Measurements from ENCODE around the gene ZNF343.

Gene ZNF343

DNA sequence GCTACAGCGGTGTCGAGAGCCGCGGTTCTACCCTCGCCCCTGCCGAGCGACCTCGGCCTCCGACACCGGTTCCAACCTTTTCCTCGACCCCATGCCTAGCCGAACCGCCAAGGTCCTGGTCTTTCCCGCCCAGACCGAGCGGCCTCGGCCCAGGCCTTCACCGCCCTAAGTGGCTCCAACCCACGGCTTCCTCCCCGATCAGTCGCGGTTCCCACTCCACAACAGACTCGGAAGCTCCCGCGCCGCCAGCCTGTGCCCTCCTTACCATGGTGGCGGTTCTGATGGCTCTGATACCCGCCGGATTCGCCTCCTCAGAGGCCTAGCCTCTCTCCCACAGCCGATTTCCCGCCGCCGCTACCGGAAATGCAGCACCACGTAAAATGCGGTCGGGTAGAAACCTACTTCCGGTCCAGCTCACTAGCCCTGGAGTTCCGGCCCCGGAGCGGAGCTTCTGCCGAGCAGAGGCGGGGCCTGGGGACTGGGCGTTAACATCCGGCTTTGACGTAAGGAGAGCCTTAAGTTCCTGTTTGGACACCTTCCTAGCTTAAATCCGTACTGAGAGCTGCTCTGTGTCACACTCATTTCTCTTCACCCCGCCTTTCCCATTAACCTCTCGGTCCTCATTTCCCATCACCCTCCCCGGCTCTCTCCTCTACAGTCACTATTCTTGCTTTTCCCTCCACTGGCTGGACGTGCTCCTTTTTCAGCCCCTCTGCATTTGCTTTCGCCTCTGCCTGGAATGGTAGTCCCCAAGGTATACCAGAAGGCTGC, 38.1 kb downstream of the ZNF343 start, which contains the start of gene SNRPB:
TSS of gene SNRPB (minus strand) at position 367 of the 771 bp plus-strand sequence. CDS start at position 268, 99 bp downstream.
- Mint-ChIP-seq H3K4me1 (peaks cover 49% of the 10 kb centered on the region), H3K36me3 (ENCODE audit: low read depth) (peaks cover 43% of the 10 kb centered on the region), H3K4me3 (peak within 1 kb of the TSS; percentile 96), H3K9me3 (no peaks in the 10 kb centered on the region), H3K27me3 (ENCODE audit: low read depth, poor library complexity) (peaks cover 9% of the 10 kb centered on the region), H3K27ac (peak within 1 kb of the TSS; percentile 100)
- TF ChIP-seq, protein P1, sequence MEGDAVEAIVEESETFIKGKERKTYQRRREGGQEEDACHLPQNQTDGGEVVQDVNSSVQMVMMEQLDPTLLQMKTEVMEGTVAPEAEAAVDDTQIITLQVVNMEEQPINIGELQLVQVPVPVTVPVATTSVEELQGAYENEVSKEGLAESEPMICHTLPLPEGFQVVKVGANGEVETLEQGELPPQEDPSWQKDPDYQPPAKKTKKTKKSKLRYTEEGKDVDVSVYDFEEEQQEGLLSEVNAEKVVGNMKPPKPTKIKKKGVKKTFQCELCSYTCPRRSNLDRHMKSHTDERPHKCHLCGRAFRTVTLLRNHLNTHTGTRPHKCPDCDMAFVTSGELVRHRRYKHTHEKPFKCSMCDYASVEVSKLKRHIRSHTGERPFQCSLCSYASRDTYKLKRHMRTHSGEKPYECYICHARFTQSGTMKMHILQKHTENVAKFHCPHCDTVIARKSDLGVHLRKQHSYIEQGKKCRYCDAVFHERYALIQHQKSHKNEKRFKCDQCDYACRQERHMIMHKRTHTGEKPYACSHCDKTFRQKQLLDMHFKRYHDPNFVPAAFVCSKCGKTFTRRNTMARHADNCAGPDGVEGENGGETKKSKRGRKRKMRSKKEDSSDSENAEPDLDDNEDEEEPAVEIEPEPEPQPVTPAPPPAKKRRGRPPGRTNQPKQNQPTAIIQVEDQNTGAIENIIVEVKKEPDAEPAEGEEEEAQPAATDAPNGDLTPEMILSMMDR (IDR thresholded peaks at IDR 0.05) = no peak
- DNase-seq = peak; percentile 94

DNA sequence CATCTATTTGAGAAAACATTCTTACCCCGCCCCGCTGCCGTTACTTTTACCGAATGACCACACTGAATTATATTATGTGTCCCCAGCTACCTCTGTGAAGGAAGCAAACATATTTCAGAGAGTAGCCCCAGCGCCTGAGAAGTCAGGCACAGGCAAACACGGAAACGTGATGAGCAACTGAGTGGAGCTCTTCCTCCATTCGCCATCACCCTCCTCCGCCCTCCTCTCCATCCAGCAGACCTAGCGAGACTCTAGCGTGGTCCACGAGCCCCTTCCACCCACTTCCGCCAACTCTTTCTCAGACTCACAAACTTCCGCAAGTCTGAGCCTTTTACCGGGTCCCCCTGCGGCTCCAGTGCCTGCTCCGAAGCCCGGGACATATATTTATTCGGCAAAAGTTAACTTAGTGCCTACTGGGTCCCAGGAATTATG, 38.7 kb downstream of the ZNF343 start:
- TF ChIP-seq, protein P1 (IDR thresholded peaks at IDR 0.05) = no peak
- H3K27me3 Mint-ChIP-seq (ENCODE audit: low read depth, poor library complexity) = peaks cover 11% of the 10 kb centered on the region
- DNase-seq = peak; percentile 39
- peaks cover 48% of the 10 kb centered on the region for H3K36me3 Mint-ChIP-seq (ENCODE audit: low read depth)
- no peaks in the 10 kb centered on the region for H3K9me3 Mint-ChIP-seq
- peaks cover 49% of the 10 kb centered on the region for H3K4me1 Mint-ChIP-seq
- peak overlapping the region; percentile 96 for H3K4me3 Mint-ChIP-seq
- H3K27ac Mint-ChIP-seq = peak overlapping the region; percentile 100

DNA sequence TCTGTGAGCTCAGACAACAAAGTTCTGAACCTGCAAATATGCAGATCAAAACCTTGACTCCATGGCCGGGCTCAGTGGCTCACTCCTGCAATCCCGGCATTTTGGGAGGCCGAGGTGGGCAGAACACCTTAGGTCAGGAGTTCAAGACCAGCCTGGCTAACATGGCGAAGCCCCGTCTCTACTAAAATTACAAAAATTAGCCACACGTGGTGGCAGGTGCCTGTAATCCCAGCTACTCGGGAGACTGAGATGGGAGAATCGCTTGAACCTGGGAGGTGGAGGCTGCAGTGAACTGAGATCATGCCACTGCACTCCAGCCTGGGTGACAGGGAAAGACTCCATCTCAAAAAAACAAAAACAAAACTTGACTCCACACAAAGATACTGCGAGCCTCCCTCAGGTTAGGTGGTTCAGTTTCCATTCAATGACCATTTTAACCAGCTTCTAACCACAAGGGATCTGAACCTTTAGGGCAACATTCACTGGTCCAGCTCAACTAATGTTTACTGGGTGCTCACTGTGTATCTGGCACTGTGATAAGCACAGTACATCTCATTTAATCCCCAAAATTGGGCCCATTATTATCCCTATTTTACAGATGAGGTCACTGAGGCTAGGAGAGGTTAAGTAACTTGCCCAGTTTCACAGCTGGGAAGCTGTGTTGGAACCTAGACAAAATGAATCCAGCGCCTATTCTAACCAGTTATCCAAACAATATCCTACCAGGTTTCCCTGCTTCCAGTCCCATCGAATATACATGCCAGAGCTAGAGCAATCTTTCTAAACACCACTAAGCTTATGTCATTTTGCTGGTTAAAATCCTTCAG, 39.9 kb downstream of the ZNF343 start:
- H3K27me3 Mint-ChIP-seq (ENCODE audit: low read depth, poor library complexity) = peaks cover 7% of the 10 kb centered on the region
- TF ChIP-seq, protein P1 (IDR thresholded peaks at IDR 0.05) = no peak
- DNase-seq = no peak
- no peaks in the 10 kb centered on the region for H3K9me3 Mint-ChIP-seq
- peaks cover 59% of the 10 kb centered on the region for H3K36me3 Mint-ChIP-seq (ENCODE audit: low read depth)
- H3K4me1 Mint-ChIP-seq = peaks cover 49% of the 10 kb centered on the region
- peak overlapping the region; percentile 96 for H3K4me3 Mint-ChIP-seq
- peak overlapping the region; percentile 87 for H3K27ac Mint-ChIP-seq

DNA sequence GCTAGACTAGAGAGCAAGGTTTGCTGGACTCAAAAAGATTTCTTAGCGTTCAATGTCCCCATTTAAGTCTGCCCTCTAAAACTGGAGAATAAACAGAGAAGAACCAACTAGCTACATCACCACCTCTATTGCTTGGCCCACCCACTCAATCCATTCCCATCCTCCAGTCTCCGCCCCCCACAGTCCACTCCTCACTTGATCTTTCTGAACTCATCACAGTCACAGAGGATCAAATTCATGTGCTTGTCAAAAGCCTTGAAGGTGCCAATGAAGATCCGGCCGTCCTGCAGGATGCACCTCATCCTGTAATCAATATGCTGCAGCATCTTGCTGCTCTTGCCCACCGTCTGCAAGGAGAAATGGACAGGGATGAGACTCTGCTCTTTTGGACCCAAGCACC, 41.3 kb downstream of the ZNF343 start:
- Mint-ChIP-seq H3K9me3 (no peaks in the 10 kb centered on the region), H3K4me1 (peaks cover 48% of the 10 kb centered on the region), H3K27me3 (ENCODE audit: low read depth, poor library complexity) (peaks cover 2% of the 10 kb centered on the region), H3K27ac (peak overlapping the region; percentile 57), H3K36me3 (ENCODE audit: low read depth) (peaks cover 68% of the 10 kb centered on the region), H3K4me3 (peak overlapping the region; percentile 96)
- TF ChIP-seq, protein P1 (IDR thresholded peaks at IDR 0.05) = no peak
- DNase-seq = no peak

DNA sequence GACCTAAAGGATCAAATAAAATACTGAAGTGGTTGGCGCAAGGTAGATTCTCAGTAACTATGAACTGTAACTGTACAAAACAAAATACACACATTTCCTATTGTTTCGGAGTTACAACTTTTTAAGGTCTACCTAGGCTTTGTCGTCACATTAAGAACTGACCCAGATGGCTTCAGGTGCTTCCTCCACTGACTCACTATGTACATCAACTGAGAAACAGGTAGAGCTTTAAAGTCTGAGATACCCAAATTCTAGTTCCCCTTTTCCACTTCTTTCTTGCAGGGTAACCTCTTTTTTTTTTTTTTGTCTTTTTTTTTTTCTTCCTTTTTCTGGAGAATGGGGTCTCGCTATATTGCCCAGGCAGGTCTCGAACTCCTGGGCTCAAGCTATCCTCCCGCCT, 43.6 kb downstream of the ZNF343 start:
- no peak overlapping the region for H3K4me3 Mint-ChIP-seq
- H3K36me3 Mint-ChIP-seq (ENCODE audit: low read depth) = peaks cover 84% of the 10 kb centered on the region
- H3K27me3 Mint-ChIP-seq (ENCODE audit: low read depth, poor library complexity) = peaks cover 2% of the 10 kb centered on the region
- peaks cover 28% of the 10 kb centered on the region for H3K4me1 Mint-ChIP-seq
- H3K9me3 Mint-ChIP-seq = no peaks in the 10 kb centered on the region
- no peak for DNase-seq
- no peak overlapping the region for H3K27ac Mint-ChIP-seq
- TF ChIP-seq, protein P1 (IDR thresholded peaks at IDR 0.05) = no peak

Data from nephron progenitor cell (in vitro differentiated cells).